Ramos (cell line): ENCODE results near the gene SMIM27.
"Not testable (repeated sequence)": the region's sequence is repeated elsewhere in the genome, so short reads cannot be mapped to it uniquely, and the experiment has no call there.

Experiments
- in situ Hi-C: fragments of 300-500 bp; cut with MboI; formaldehyde crosslinking; loops from one replicate; pipeline ENCODE4 v1.14.3; 2022; ENCODE audit warnings: low sequenced_read_pairs; ENCODE audit not compliant: unreplicated experiment

Gene SMIM27

GRCh38 chr9:32552172-32552872 lies at the start of gene SMIM27, which contains the start of gene TOPORS:
TSS of gene SMIM27 (plus strand) at chr9:32552327. CDS start at chr9:32552435, 108 bp downstream.
TSS of gene TOPORS (minus strand) at chr9:32552586. CDS start at chr9:32552436, 150 bp downstream.
- in situ Hi-C loops, result no loop called here

GRCh38 chr9:32502464-32502863 lies 49.7 kb upstream of the SMIM27 start:
- in situ Hi-C loops, result no loop called here

DNA sequence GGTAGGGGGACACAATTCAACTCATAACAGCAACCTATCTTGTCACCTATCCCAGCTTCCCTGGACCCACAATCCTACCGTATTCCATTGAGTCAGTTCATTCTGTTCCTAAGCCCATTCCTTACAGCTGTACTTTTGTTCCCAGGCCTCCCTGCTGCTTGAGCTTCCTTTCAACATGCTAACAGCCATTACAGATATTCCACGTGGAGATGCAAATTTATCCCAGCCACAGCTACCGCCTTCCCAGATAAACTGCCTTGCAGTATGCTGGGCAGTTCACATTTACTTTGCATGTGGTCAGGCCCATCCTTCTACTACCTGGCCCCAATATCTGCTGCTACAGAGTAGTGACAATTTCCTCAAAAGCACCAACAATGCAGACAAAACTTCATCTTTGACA lies 49.1 kb upstream of the SMIM27 start:
- in situ Hi-C loops, result no loop called here

DNA sequence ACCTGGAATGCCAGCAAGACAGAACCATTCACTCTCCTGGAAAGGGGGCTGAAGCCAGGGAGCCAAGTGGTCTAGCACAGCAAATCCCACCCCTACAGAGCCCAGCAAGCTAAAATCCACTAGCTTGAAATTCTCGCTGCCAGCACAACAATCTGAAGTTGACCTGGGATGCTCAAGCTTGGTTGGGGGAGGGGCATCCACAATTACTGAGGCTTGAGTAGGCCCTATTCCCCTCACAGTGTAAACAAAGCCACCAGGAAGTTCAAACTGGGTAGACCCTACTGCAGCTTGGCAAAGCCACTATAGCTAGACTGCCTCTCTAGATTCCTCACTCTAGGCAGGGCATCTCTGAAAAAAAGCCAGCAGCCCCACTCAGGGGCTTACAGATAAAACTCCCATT lies 43.4 kb upstream of the SMIM27 start:
- in situ Hi-C loops, result no loop called here

- in situ Hi-C loops, result no loop called here
These were observed 35.9 kb upstream of the SMIM27 start for GRCh38 chr9:32516241-32516640.

- in situ Hi-C loops, result no loop called here
These were observed 33.9 kb upstream of the SMIM27 start for GRCh38 chr9:32518276-32518675.

- in situ Hi-C loops, result no loop called here
These were observed 28.2 kb upstream of the SMIM27 start for GRCh38 chr9:32523910-32524309.

- in situ Hi-C loops, result not testable (repeated sequence)
These were observed 27.6 kb upstream of the SMIM27 start for GRCh38 chr9:32524558-32524891.

DNA sequence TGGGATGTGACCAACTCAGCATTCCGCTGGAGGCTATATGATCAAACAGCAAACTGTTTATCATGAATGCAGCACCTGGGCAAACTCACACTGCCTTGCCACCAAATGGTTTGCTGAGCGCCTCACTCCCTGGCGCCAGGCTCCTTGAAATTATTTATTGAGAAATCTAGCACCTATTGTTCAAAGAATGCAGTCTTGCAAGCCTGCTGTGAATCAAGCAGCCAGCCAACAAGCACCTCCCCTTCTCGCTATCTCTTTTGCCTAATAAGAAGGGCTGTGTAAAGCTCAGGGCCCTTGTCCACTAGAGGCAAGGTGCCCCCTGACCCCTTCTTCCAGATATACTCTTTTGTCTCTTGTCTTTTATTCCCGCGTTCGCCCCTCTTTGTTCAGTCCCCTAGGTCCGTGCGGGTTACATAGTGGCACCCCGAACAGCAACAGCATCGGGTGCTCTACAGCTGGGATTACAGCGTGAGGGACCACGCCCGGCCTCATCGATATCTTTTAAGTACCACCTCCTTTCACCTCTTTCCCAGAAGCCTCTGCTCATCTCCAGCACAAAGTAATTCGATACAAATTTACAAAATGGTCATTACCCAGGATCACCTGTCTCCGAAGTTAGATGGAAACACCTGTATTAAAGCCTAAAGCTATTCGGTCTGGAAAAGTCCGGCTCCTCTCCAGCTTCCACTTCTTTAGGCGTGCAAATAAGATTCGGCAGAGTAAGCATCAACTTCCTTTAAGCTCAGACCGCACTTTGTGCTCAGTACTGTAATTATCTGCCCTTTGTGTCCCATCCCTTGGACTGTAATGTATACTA lies 27.0 kb upstream of the SMIM27 start:
- in situ Hi-C loops, result no loop called here

GRCh38 chr9:32525709-32526030 lies 26.5 kb upstream of the SMIM27 start:
- in situ Hi-C loops, result no loop called here

GRCh38 chr9:32526041-32526706 lies 26.0 kb upstream of the SMIM27 start, which contains the start of gene RIGI:
TSS of gene RIGI (minus strand) at chr9:32526196. CDS start at chr9:32526166, 30 bp downstream.
- in situ Hi-C loops, result no loop called here

- in situ Hi-C loops, result no loop called here
These were observed 25.4 kb upstream of the SMIM27 start for GRCh38 chr9:32526707-32527048.

GRCh38 chr9:32533336-32533735 lies 18.8 kb upstream of the SMIM27 start:
- in situ Hi-C loops, result no loop called here

DNA sequence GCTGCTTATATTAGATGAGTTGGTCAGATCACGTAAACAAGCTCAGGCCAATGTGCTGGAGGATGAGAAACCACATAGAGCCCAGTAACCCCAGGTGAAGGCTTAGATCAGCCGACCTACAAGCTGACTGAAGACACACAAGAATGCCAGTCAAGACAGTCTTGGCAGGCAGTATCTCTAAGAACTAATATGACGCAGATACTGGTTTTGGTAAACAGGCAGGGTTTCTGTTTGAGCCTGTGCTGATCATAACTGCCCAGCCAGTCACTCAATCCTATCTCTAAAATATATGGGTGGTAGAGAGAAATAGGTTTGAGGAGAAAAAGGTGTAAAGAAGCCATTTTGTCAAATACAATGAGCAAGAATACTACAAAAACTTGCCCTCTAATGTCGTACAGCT lies 18.3 kb upstream of the SMIM27 start:
- in situ Hi-C loops, result no loop called here

GRCh38 chr9:32543047-32543446 lies 9.1 kb upstream of the SMIM27 start:
- in situ Hi-C loops, result no loop called here

- in situ Hi-C loops, result no loop called here
These were observed 6.2 kb upstream of the SMIM27 start for GRCh38 chr9:32545884-32546283.

DNA sequence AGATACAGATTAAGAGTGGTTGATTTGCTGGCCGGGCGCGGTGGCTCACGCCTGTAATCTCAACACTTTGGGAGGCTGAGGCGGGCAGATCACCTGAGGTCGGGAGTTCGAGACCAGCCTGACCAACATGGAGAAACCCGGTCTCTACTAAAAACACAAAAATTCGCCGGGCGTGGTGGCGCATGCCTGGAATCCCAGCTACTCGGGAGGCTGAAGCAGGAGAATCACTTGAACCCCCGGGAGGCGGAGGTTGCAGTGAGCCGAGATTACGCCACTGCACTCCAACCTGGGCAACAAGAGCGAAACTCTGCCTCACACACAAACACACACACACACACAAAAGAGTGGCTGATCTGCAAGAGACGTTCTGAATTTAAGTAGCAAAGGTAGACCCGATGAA lies 3.9 kb upstream of the SMIM27 start:
- in situ Hi-C loops, result not testable (repeated sequence)

DNA sequence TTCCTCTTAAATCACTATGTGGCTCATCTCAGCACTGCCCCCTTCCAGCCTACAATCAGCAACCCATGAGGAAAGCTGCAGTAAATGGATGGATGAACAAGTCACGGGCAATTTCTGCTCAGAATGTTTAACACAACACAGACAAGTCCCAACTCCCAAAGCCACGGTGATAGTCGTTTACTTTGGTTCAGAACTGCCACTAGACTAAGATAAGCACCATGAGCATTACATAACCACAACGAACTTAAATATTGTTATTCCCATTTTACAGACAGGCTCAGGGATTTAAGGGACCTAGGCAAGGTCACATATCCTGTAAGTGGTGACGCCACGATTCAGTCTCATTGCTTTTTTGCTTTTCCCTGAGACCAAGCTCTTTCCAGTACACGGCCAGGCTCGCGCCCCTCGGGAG lies 2.0 kb upstream of the SMIM27 start:
- in situ Hi-C loops, result no loop called here

DNA sequence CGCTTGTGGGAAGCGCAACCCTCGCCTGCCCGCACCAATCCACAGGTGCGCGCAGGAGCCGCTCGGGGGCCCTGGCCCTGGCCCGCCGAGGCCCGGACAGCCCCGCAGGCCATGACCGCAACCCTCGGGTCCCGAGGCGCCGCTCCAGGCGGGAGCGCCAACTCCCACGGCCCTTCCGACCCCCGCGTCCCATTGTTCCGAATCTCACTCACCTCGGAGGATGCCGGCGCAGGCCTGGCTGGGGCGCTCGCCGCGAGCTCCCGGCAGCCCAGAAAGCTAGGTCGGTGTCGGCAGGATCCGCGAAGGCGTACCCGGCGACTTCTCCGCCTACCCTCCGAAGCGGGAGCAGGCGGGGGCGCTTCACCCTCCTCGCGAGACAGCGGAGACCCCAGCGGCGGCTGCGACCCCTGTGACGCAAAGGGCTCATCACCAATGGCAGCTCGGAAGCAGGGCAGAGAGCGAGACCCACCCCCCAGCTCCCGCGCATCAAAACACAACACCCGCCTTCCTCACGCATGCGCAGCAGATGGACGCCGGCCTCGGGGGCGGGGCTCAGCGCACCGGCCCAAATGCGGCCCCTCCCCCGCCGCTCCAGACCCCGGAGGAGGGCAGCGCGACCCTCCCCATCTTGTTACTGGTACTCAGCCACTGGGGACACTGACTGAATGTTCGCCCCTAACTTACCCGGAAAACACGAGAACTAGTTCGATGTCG lies 1.4 kb upstream of the SMIM27 start:
- in situ Hi-C loops, result no loop called here

DNA sequence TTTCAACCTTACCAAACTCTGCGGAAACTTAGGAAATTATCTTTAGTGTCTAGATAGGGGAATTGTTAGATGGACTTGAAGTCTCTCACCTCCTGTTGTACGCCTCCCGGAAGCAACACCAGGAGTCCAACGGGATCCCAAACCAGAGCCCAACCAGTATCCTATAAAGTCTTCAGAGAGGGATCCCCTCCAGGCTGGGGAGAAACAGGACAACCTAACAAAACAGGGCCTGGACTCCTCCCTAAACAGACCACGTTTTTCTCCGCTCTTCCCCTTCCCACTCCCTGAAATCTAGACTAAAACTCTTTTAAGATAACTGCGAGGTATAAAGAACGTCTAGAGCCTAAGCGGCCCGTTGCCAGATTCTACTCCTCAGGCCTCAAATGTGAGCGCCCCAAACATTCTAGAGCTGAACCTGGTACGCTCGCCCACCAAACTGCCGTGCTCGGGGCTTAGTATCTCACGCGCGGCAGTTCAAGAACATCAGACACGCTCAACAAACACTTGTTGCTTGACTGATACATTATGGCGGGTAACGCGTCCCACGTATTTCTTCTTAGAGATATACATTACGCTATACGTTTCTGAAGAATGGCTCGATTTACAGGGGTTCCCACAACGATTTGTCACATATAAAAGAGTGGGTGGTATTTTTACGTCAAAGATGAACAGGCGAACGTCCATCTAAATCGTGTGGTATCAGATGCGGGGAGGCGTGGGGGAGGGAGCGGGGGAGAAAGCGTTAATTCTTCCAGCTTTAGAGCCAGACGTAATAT lies 663 bp upstream of the SMIM27 start:
- in situ Hi-C loops, result no loop called here
